Tongue (tissue), 2 donors: ENCODE results near the gene TMEM151B. TPM values are rescaled to one million over a fixed set of nuclear protein-coding genes. Genes with fewer than 3 reads are reported as not detected.
A peak's percentile ranks its signal among the peaks of the same experiment; 100 is the strongest.

Experiments used
- DNase-seq: peaks from one replicate; pipeline ENCODE4 v3.0.0-alpha.2; 2015
- total RNA-seq: library from RNA; depleted of rRNA; stranded (reverse); fragments of >200 nt; gene quantifications from one replicate; pipeline ENCODE4 v1.2.3, GENCODE V29; 2014

The TMEM151B gene
- total RNA-seq, 1 donor from 2014 or later: under 0.01 TPM

DNA sequence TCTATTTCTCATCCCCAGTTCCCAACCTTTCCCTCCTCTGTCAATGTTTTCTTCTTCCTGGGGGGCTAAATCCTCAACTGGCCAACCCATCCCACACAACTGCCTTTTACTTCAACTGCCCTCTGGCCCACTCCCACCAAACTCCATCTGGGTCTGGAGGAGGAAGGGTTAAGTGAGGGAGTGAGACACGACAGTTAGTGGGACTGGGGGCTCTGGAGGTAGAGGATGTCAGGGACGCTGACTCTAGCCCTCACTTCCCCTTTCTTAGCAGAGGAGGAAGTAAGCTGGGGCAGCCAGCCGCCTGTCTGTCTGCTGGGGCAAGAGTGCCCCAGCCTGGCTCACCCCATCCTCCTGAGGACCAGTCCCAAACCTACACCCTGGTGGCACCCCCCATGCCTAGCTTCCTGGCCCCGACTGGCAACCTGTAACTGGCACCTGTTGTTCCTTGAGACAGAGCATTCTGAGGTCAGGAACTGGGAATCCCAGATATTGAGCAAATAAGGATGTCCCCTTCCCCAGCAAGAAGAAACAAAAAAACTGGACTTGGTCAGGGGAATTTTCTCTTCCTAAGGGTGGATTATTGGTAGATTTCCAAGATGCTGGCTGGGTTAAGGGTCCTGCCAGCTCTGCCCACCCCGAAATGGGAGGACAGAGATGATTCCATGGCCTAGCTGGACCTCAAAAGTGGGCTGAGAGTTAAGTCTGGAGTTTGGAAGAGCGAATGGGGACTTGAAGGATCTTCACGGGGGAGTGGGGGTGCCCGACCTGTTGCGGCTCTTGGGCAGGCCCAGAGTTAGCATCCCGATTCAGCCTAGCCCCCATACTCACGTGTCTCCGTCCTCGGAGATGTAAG is 5.9 kb upstream of the TMEM151B start:
- DNase-seq: no peak

DNA sequence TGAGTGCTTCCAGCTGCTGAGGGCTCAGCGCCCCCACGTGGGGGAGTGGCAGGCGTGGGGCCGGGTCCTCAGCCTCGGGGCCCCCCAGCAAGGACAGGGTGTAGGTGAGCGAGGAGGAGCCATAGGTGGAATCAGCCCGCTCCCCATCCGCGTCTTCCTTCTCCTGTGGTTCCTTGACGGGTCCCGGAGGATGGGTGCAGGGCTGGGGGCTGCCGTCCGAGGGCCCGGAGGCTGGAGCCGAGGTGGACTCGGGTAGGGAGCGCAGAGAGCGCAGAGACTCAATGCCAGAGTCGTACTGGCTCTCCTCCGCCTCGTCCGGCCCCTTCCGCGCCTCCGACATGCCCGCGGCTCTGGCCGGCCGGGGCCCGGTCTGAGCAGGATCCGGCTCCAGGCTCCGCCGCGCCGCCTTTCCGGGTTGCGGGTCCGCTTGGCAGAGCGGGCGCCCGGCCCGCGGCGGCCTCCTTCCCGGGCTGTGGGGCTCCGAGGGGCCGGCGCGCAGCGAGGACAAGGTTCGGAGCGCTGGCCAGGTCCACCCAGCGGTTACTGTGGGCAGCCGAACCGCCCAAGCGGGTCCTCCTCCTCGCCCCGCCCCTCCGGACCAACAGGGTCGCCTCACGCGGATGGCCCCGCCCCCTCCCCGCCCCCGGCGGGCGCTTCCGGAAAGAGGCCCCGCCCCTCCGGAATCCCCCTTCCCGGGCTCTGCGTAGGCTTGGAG is 5.1 kb upstream of the TMEM151B start, which contains the start of gene NFKBIE:
NFKBIE (minus strand) TSS at position 545 of the 715 bp plus-strand sequence; CDS start at position 340, 205 bp downstream.
- DNase-seq: peak; percentile 96

DNA sequence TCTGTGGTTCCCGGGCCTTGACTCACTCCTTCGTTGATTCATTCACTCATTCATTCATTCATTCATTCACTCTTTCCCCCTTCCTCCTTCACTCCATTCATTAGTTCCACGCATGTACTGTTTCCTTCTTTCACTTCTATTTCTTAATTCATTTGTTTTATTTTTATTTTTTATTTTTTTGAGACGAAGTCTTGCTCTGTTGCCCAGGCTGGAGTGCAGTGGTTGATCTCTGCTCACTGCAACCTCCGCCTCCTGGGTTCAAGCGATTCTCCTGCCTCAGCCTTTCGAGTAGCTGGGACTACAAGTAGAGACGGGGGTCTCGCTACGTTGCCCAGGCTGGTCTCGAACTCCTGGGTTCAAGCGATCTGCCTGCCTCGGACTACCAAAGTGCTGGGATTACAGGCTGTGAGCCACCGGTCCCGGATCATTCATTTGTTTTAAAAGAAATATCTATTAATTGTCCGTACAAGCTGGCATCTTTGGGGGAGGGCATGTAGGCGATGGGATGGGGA is 4.5 kb upstream of the TMEM151B start:
- no peak for DNase-seq

DNA sequence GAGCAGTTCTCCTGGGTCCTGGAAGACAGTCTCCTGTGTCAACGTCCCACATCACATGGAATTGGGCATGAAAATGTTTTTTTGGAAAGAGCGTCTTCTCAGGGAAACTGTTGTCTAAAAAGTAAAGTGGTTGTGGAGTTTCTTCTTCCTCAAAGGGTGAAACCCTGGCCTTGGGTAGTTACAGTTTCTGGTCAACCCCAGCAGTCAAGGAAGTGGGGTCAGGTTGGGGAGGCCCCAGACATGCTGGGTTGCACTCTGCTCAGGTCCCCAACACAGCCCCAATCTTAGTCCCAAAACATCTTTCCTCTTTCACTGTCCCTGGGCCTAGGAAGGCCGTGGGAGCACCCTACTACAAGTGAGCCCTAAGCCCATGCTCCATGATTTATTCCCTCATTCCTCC is 3.9 kb upstream of the TMEM151B start:
- DNase-seq: no peak

DNA sequence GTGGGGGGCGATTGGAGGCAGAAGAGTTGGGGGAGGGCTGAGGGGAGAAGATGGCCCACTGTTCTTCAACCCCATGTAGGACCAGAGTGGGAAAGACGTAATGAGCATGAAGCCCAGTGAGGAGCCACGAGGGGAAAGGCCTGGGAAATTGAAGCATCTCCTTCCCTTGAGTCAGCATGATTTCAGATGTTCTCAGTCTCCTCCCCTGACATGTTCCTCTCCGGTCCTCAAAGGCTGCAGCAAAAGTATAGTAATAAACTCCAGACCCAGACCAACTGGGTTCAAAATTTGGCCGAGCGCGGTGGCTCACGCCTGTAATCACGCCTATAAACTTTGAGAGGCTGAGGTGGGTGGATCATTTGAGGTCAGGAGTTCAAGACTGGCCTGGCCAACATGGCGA is 3.0 kb upstream of the TMEM151B start:
- DNase-seq: no peak

DNA sequence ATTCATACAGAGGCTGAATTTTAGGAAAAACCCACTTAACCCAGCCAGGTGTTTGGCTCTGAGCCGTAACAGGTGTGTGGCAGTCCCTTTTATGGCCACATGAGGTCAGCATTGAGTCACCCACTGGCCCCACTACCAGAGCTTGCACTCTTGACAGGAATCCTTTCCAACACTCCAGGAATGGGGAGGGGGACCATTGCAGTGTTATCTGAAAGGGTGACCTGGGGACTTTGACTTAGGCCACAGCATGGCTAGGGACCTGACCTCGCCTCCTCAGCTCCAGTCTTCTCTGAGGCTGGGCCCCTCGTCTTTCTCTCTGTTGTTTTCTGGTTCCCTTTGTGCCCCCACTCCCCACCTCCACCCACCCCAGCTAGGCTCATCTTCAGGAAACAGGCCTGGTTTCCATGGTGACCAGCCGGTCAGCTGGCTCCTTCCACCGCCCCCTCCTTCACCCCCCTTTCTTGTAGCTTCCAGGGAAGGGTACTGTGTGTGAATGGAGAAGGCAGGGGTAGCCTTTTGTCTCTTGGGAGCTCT is 2.1 kb upstream of the TMEM151B start:
- DNase-seq: peak; percentile 88

DNA sequence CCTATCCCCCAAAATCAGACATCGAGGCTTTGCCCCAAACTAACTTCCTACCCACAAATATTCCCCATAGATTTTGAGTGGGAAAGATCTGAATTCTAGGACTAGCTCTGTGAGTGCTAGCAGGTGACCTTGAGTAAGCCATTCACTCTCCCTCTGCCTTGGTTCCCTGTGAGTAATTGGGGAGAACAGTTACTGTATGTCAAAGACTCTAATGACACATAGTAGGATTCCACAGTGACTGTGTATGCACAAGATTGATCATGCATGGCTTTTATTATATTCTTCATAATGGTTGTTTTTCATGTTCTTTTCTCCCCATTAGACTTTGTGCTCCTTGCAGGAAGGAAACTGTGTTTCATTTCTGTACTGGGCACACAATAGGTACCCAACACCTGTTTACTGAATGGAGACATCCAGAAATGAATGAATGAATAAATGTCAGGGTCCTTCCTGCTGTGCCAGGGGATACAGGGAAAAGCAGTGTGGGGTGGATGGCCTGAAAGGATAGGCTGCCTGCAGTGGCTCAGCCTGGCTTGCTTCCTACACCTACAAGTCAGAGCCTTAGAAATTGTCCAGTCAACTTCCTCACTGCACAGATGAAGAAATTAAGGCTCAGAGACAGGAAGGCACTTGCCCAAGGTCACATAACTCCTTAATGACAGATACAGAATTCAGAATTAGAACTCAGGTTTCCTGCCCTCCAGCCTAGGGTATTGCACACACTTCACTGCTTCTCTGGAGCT is 901 bp upstream of the TMEM151B start:
- no peak for DNase-seq

DNA sequence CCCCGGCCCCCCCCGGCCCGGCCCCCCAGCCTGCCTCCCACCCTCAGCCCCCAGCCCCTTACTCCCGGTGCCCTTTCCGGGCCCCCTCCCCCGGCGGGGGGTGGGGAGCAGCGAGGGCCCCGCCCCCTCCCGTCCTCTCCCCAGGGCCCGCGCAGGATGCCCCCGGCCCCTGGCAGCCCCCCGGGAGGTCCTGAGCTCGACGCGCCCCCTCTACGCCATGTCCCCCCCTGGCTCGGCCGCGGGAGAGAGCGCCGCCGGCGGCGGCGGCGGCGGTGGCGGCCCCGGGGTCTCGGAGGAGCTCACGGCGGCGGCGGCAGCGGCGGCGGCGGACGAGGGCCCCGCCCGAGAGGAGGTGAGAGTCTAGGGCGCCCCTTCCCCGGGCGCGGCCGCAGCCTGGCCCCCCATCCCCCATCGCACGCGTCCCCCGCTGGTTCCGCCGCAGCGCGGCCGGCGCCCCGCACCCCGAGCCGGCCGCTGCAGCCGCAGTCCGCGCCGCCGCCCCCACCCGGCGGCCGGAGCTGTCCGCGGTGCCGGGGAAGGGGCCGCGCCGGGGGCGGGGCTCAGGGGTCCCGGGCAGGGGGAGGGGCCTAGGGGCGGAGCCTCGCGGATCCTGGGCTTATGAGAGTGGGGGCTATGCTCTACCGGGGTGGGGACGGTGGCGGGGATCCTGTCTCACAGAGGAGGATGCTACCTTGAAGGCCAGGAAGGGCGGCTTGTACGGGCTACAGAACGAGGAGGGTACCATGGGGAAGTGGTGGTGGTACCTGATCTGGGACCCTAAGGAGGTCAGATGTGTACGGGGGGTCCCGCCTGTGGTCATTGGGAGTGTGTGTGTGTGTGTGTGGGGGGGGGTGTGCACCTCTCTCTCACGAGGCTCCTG is 516 bp downstream of the TMEM151B start:
- DNase-seq: peak; percentile 42

DNA sequence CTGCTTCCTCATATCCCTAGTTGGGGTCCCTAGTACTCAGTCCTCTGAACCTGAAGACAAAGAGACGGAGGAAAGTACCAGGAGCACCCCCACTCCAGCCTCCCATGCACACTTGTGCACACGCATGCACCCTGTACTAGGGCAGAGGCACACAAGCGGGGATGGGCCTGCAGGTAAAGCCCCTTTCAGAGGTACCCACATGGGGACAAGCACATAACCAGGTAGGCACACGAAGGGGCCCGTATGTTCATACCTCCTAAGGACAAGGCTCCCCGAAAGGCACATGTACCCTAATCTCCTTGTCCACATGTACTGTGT is 1.1 kb downstream of the TMEM151B start:
- no peak for DNase-seq

DNA sequence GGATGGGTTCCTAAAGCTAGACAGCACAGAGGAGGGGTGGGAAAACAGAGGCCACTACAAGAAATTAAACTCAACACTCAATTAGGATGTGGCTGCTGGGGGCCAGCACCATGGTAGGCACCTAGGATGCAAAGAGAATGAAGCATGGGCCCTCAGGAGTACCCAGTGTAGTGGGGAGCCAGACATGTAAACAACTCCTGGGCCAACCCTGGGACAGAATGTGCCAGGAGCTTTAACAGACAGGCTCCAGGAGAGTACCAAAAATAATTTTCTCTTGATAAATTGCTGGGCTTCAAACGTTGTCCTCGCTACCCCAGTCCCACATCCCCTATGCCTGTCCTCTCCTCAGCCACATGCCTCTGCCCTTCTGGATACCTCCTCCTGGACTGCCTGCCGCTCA is 1.7 kb downstream of the TMEM151B start:
- DNase-seq: no peak

DNA sequence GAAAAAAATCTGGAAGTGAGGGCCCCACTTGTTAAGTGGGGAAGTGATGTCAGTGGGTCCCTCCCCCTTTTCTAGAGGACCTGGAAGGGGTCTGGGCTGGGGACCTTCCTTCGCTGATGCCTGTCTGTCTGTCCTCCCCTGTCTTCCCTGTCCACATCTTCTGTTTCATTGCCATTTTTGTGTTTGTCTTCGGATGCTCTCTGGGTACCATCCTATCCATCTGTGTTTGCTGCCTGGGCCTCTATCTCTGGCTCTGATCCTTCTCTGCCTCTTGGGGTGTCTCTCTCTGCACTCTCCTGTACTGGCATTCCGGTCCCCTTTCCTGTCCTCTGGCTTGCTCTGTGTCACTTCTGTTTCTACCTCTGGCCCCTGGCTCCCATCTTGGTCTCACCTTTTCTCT is 2.3 kb downstream of the TMEM151B start:
- no peak for DNase-seq

DNA sequence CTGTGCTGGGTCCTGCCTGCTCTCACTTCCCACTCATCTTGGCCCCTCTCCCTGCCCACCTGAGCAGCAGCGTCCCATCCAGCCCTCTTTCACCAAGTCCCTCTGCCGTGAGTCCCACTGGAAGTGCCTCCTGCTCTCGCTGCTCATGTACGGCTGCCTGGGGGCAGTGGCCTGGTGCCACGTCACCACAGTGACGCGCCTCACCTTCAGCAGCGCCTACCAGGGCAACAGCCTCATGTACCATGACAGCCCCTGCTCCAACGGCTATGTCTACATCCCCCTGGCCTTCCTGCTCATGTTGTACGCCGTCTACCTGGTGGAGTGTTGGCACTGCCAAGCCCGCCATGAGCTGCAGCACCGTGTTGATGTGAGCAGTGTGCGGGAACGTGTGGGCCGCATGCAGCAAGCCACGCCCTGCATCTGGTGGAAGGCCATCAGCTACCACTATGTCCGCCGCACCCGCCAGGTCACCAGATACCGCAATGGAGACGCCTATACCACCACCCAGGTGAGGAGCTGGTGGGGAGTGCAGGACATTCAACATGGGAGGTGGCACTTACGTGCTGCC is 2.8 kb downstream of the TMEM151B start:
- DNase-seq: no peak

DNA sequence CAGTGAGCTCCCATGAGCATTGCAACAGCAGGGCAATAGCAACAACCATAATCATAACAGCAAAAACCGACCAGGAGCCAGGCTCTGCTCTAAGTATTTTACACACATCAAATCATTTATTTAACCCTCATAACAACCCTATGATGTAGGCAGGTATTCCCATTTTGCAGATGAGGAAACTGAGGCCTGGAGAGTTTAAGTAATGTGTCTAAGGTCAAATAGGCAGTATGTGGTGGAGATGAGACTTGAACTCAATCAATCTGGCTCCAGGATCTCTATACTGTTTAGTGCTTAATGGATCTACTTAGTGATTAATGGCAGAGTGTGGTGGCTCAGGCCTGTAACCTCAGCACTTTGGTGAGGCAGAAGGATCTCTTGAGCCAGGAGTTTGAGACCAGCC is 3.4 kb downstream of the TMEM151B start:
- DNase-seq: no peak

DNA sequence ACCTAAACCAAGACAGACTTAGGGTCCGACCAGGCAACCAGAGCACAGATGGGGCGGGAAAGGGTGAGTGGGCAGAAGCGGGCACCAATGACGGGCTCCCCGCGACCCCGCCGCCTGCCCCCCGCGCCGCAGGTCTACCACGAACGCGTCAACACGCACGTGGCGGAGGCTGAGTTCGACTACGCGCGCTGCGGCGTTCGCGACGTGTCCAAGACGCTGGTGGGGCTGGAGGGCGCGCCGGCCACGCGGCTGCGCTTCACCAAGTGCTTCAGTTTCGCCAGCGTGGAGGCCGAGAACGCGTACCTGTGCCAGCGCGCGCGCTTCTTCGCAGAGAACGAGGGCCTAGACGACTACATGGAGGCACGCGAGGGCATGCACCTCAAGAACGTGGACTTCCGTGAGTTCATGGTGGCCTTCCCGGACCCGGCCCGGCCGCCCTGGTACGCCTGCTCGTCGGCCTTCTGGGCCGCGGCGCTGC is 5.1 kb downstream of the TMEM151B start:
- DNase-seq: no peak

DNA sequence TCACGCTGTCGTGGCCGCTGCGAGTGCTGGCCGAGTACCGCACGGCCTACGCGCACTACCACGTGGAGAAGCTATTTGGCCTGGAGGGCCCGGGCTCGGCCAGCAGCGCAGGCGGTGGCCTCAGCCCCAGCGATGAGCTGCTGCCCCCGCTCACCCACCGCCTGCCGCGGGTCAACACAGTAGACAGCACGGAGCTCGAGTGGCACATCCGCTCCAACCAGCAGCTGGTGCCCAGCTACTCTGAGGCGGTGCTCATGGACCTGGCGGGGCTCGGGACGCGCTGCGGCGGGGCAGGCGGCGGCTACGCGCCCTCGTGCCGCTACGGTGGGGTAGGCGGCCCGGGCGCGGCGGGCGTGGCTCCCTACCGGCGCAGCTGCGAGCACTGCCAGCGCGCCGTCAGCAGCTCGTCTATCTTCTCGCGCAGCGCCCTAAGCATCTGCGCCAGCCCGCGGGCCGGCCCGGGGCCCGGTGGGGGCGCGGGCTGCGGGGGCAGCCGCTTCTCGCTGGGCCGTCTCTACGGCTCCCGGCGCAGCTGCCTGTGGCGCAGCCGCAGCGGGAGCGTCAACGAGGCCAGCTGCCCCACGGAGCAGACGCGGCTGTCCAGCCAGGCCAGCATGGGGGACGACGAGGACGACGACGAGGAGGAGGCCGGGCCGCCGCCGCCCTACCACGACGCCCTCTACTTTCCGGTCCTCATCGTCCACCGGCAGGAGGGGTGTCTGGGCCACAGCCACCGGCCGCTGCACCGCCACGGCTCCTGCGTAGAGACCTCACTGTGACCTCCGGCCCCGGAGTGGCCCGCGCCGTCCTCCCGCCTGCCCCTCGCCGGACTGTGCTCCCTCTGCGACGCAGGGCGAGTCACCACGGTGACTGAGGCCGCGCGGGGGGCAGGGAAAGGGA is 5.7 kb downstream of the TMEM151B start:
- peak; percentile 69 for DNase-seq

DNA sequence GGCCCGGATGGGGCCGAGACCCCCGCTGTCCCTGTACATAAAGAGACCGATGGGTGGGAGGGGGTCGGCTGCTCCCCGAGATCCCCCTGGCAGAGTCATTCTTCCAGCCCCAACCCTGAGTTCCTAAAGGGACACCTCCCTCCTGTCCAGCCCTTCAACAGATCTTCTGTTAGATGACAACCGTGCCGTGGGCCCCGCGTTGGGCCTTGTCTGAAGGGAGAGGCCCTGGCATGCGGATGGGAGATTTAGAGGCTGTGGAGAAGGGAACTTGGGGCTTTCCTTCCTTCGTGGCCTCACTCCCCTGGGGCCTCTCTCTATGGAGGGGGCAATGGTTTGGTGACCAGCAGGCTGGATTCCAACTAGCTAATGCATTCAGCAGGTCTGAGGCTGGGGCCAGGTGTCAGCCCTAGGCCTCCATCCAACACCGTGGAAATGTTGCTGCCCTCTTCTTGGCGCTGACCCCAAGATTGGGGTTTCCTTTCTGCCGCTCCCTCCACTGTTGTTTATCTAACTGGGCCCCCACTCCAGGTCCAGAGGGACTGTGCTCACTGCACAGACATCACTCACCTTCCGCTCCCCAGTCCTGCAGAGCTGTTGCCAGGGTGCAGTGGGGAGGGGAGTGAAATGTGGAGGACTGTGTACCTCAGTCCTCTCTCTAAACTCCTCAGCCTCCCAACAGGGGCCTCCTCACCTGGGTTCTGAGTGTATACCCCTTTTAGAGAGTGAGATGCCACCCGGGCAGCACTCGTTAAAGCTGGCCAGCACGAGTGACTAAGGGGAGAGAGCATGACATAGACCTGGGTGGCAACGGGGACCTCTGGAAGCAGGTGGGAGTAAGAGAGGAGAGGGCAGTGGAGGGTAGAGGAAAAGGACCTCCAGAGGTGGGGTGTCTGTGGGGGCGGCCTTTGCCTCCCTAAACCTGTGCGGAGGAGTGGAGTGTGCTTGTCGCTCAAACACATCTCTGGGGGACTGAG is 6.7 kb downstream of the TMEM151B start:
- no peak for DNase-seq

DNA sequence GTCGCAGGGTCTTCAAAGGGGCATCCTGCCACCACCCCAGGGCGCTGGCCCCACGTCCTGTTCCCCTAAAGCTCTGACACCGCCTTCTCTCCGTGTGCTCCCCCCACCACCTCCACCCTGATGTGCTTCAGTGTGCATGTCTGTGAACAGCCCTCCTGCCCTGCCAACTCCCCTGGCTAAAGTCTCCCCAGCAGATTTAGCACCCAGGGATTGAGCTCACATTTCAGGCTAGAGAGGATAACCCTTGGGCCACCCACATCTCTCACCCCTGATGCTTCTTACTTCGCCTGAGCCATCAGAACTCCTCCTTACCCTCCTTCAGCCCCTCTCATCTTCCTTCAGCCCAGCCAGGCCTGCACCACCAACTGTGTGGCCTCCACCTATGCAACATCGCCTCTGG is 7.5 kb downstream of the TMEM151B start:
- DNase-seq: no peak

DNA sequence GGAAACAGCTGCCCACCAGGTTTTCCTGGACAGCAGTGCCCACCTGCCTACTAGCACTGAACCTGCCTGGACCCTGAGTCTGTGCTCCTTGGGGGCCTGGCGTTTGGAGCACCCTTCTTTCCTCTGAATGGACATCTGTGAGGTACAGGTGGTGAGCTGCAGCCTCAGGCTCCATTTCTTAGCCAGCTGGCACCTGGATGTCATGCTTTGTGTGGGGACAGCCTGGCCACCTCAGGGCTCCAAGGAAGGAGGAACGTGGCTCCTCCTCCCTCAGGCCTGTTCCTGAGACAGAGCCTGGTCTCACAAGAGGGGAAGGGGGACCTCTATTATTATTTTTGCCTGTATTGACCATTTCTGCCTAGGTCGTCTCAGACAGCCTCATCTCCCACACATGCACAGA is 8.1 kb downstream of the TMEM151B start:
- no peak for DNase-seq
